SK-N-SH treated with all-trans-retinoic acid at 6 μM for 48 hours (cell line): ENCODE results near the gene GRK5.

Source experiments
- ATAC-seq: fragments of 200-7000 bp; cut with Tn5 transposase; 3 replicates; pipeline ENCODE4 v1.9.1; 2020; ENCODE audit warnings: mild to moderate bottlenecking, moderate library complexity
- ARNTL ChIP-seq: fragments of 450-650 bp; formaldehyde crosslinking; IDR thresholded peaks from 2 replicates; pipeline ENCODE4 v1.5.0; 2020; ENCODE audit warnings: low read depth, mild to moderate bottlenecking, moderate library complexity, borderline replicate concordance
- CREB5 ChIP-seq: fragments of 250-450 bp; sonication (Bioruptor Pico); IDR thresholded peaks from 2 replicates; pipeline ENCODE4 v1.5.1; 2020; ENCODE audit warnings: low read depth, mild to moderate bottlenecking, moderate library complexity
- CSDC2 ChIP-seq: fragments of 250-450 bp; sonication (Bioruptor Pico); IDR thresholded peaks from 2 replicates; pipeline ENCODE4 v1.5.0; 2020; ENCODE audit warnings: mild to moderate bottlenecking, moderate library complexity
- ESRRG ChIP-seq: fragments of 250-450 bp; sonication (Bioruptor Pico); IDR thresholded peaks from 2 replicates; pipeline ENCODE4 v1.6.1; 2021; ENCODE audit warnings: mild to moderate bottlenecking
- GLIS3 ChIP-seq: fragments of 250-450 bp; sonication (Bioruptor Pico); IDR thresholded peaks from 2 replicates; pipeline ENCODE4 v1.5.0; 2020; ENCODE audit warnings: mild to moderate bottlenecking, moderate library complexity
- ISL1 ChIP-seq: fragments of 250-450 bp; sonication (Bioruptor Pico); IDR thresholded peaks from 2 replicates; pipeline ENCODE4 v2.1.2; 2022; ENCODE audit warnings: mild to moderate bottlenecking, moderate library complexity
- OSR1 ChIP-seq: fragments of 250-450 bp; sonication (Bioruptor Pico); IDR thresholded peaks from 2 replicates; pipeline ENCODE4 v1.8.0; 2022; ENCODE audit warnings: moderate library complexity, mild to moderate bottlenecking, inconsistent platforms
- PPARA ChIP-seq: fragments of 250-450 bp; sonication (Bioruptor Pico); IDR thresholded peaks from 2 replicates; pipeline ENCODE4 v1.5.0; 2020; ENCODE audit warnings: mild to moderate bottlenecking, borderline replicate concordance
- RARB ChIP-seq: fragments of 250-450 bp; sonication (Bioruptor Pico); IDR thresholded peaks from 2 replicates; pipeline ENCODE4 v1.8.0; 2021; ENCODE audit warnings: mild to moderate bottlenecking, moderate library complexity
- TCF4 ChIP-seq: fragments of 250-450 bp; sonication (Bioruptor Pico); IDR thresholded peaks from 2 replicates; pipeline ENCODE4 v1.8.0; 2021; ENCODE audit warnings: mild to moderate bottlenecking, moderate library complexity, borderline replicate concordance
- TOX ChIP-seq: fragments of 250-450 bp; sonication (Bioruptor Pico); IDR thresholded peaks from 2 replicates; pipeline ENCODE4 v1.8.0; 2021; ENCODE audit warnings: mild to moderate bottlenecking, moderate library complexity, borderline replicate concordance
- TSHZ2 ChIP-seq: fragments of 250-450 bp; sonication (Bioruptor Pico); IDR thresholded peaks from 2 replicates; pipeline ENCODE4 v1.5.0; 2020; ENCODE audit warnings: mild to moderate bottlenecking, moderate library complexity
- ZC3H10 ChIP-seq: fragments of 250-450 bp; sonication (Bioruptor Pico); IDR thresholded peaks from 2 replicates; pipeline ENCODE4 v1.5.1; 2021; ENCODE audit warnings: mild to moderate bottlenecking, moderate library complexity
- ZFP3 ChIP-seq: fragments of 250-450 bp; sonication (Bioruptor Pico); IDR thresholded peaks from 2 replicates; pipeline ENCODE4 v1.5.0; 2020; ENCODE audit warnings: mild to moderate bottlenecking, moderate library complexity
- ZFP30 ChIP-seq: fragments of 450-650 bp; formaldehyde crosslinking; IDR thresholded peaks from 2 replicates; pipeline ENCODE4 v1.5.0; 2022; ENCODE audit warnings: mild to moderate bottlenecking, moderate library complexity
- ZNF565 ChIP-seq: fragments of 450-650 bp; formaldehyde crosslinking; conservative IDR thresholded peaks from 2 replicates; pipeline ENCODE4 v1.5.0; 2020; ENCODE audit warnings: low read depth, mild to moderate bottlenecking, moderate library complexity
- ZNF8 ChIP-seq: fragments of 450-650 bp; formaldehyde crosslinking; IDR thresholded peaks from 2 replicates; pipeline ENCODE4 v1.5.0; 2020; ENCODE audit warnings: mild to moderate bottlenecking, moderate library complexity
- TF ChIP-seq, protein P1 (sequence below): fragments of 250-450 bp; sonication (Bioruptor Pico); IDR thresholded peaks from 2 replicates; pipeline ENCODE4 v1.8.0; 2021; ENCODE audit warnings: low read depth, mild to moderate bottlenecking, moderate library complexity, borderline replicate concordance

Gene GRK5

DNA sequence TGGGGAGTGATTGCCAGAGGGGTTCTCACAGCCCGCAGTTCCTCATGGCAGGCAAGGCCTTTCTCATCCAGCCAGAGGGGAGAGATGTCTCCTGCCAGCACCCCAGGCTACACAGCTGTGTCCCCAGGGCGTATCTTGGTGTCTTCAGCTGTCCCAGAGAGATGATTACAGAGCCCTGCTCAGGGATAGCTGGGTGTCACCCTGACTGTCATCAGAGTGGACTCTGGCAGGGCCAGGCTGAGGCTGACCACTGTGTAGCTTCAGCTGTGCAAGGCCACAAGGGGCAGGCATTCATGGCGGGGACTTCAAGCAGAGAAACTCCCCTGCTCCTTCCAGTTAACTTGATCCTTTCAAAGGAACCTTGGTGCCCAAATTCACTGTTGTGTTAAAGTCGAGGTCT lies 211.0 kb downstream of the GRK5 start:
- TF ChIP-seq CSDC2 (CRISPR knock-in tag) (no peak), PPARA (CRISPR knock-in tag) (no peak), ESRRG (no peak), ARNTL (CRISPR knock-in tag) (no peak)
- TF ChIP-seq, protein P1, sequence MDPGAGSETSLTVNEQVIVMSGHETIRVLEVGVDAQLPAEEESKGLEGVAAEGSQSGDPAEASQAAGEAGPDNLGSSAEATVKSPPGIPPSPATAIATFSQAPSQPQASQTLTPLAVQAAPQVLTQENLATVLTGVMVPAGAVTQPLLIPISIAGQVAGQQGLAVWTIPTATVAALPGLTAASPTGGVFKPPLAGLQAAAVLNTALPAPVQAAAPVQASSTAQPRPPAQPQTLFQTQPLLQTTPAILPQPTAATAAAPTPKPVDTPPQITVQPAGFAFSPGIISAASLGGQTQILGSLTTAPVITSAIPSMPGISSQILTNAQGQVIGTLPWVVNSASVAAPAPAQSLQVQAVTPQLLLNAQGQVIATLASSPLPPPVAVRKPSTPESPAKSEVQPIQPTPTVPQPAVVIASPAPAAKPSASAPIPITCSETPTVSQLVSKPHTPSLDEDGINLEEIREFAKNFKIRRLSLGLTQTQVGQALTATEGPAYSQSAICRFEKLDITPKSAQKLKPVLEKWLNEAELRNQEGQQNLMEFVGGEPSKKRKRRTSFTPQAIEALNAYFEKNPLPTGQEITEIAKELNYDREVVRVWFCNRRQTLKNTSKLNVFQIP (CRISPR knock-in tag) = no peak
- TF ChIP-seq, all 23 proteins: peak for 0
- ATAC-seq = 0 out of 3 replicates have a peak, but pooled peaks have one; percentile 6

- no peak for TF ChIP-seq ZFP3
- ATAC-seq = no peak
Observed at GRCh38 chr10:119419931-119420330, 212.6 kb downstream of the GRK5 start.

- ATAC-seq = no peak
- TF ChIP-seq ESRRG = no peak
- no peak for TF ChIP-seq ZNF8 (CRISPR knock-in tag)
- TF ChIP-seq ARNTL (CRISPR knock-in tag) = no peak
- TF ChIP-seq ISL1 (CRISPR knock-in tag) = no peak
- TF ChIP-seq OSR1 (CRISPR knock-in tag) = no peak
- TF ChIP-seq CSDC2 (CRISPR knock-in tag) = no peak
- no peak for TF ChIP-seq CREB5
- no peak for TF ChIP-seq ZFP30
- no peak for TF ChIP-seq TOX
- TF ChIP-seq GLIS3 (CRISPR knock-in tag) = no peak
- TF ChIP-seq TCF4 (CRISPR knock-in tag) = no peak
- TF ChIP-seq ZFP3 = no peak
- TF ChIP-seq RARB (CRISPR knock-in tag) = no peak
- TF ChIP-seq ZC3H10 (CRISPR knock-in tag) = no peak
Observed at GRCh38 chr10:119420950-119421875, 213.8 kb downstream of the GRK5 start.

DNA sequence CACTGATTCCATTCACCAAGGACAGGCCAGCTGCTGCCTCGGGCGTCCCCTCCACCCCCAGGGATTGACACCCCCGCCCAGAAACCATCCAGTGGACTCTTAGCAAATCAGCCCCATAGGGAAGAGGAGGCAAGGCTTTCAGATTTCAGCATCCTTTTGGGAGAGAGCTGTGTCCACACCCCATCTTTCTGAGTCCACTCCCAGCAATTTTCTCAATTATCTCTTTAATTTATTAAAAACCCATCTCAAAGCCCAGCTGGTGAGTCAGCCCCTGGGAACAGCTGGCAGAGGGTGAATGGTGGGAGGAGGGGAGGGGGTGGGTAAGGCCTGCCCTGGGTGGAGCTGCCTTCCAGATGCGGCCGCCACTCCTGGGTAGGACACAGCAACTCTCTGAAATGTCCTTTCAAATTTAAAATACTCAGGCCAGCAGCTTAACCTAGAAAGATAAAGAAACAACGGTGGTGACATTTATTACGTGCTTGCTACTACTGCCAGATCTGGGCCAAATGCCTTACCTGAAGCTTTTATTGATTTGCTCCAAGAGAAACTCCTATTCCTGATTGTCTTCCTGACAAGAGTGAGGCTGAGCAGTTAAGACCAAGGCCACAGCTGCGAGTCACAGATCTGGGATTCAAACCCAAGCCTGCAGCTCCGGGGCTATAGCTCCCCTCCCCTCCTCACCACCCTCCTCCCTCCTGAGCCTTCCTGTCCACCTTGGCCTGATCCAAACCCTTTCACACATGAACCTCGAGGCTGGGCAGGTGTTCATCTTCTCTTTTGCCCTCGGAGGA lies 214.7 kb downstream of the GRK5 start:
- TF ChIP-seq TOX (no peak), GLIS3 (CRISPR knock-in tag) (no peak), ISL1 (CRISPR knock-in tag) (no peak), ZFP30 (no peak), ZNF8 (CRISPR knock-in tag) (no peak), PPARA (CRISPR knock-in tag) (no peak), ZFP3 (no peak), TCF4 (CRISPR knock-in tag) (no peak), RARB (CRISPR knock-in tag) (no peak)
- TF ChIP-seq, protein P1 (CRISPR knock-in tag) = no peak

GRCh38 chr10:119422682-119423509 lies 215.5 kb downstream of the GRK5 start:
- no peak for ATAC-seq
- TF ChIP-seq TCF4 (CRISPR knock-in tag) (no peak), PPARA (CRISPR knock-in tag) (no peak), ZNF565 (CRISPR knock-in tag) (no peak), ESRRG (no peak), TSHZ2 (CRISPR knock-in tag) (no peak)

More for the DNA sequence above, 214.7 kb downstream of the GRK5 start:
- ATAC-seq = peak; percentile 52; the same call in 2 of the 3 replicates
